GM19035 (cell line): ENCODE results near the gene RGS12.
"Not testable (repeated sequence)": the region's sequence is repeated elsewhere in the genome, so short reads cannot be mapped to it uniquely, and the experiment has no call there.

Experiments
- ATAC-seq: cut with Tn5 transposase; IDR thresholded peaks from one replicate; pipeline ENCODE4 v1.9.1; 2021; ENCODE audit not compliant: unreplicated experiment

RGS12 gene

DNA sequence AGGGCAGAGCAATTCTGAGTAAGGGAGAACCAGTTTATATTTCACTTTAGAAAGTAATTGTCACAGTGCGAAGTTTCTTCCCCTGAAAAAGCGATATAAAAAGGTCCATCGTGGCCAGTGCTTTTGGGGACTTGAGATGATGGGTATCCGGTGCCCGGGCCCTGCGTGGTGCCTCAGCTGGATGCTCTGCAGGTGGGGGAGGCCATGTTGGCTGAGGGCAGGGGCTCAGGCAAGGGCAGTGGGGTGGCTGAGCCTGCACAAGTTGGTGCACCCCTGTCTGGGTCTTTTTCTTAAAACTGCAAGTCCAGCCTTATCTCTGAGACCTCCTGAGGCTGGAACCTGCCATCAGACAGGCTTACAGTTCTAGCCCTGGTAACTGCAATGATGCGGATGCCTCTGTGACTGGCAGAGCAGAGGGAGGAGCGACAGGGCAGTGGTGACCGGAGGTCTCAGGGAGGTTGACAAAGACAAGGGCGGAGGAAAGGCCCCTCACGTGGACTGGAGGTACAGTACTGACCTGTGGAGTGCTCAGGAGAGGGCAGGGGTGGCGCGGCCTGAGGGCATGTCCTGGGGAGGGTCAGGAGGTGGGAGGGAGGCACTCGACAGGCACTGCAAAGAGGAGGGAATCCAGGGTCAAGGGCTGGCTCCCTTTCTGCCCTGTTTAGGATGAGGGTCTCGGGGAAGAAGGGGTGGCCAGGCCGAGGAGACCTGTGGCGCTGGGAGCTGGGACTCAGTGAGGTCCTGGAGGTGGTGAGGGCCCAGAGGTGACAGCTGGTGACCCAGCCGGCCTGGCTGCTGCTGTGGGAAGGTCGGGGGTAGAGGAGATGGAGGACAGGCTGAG, 1.8 kb downstream of the RGS12 start:
- ATAC-seq: no peak

GRCh38 chr4:3295837-3296624, 3.2 kb downstream of the RGS12 start:
- ATAC-seq: no peak

- no peak for ATAC-seq
These were observed 3.8 kb downstream of the RGS12 start for GRCh38 chr4:3296651-3297050.

- no peak for ATAC-seq
These were observed 4.4 kb downstream of the RGS12 start for GRCh38 chr4:3297066-3297859.

- no peak for ATAC-seq
These were observed 6.5 kb downstream of the RGS12 start for GRCh38 chr4:3299122-3299975.

GRCh38 chr4:3299976-3300671, 7.3 kb downstream of the RGS12 start:
- no peak for ATAC-seq

DNA sequence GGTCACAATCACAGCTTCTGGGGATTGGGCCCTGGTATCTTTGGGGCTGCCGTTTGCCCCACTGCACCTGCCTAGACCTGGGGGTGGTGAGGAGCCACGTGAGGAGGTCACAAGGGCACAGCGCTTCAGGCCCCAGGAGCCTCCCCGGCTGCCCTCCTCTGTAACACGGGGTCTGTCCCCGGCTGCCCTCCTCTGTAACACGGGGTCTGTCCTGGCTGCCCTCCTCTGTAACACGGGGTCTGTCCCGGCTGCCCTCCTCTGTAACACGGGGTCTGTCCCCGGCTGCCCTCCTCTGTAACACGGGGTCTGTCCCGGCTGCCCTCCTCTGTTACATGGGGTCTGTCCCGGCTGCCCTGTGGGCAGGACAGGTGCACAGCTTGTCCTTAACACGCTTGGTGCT, 8.1 kb downstream of the RGS12 start:
- not testable (repeated sequence) for ATAC-seq

DNA sequence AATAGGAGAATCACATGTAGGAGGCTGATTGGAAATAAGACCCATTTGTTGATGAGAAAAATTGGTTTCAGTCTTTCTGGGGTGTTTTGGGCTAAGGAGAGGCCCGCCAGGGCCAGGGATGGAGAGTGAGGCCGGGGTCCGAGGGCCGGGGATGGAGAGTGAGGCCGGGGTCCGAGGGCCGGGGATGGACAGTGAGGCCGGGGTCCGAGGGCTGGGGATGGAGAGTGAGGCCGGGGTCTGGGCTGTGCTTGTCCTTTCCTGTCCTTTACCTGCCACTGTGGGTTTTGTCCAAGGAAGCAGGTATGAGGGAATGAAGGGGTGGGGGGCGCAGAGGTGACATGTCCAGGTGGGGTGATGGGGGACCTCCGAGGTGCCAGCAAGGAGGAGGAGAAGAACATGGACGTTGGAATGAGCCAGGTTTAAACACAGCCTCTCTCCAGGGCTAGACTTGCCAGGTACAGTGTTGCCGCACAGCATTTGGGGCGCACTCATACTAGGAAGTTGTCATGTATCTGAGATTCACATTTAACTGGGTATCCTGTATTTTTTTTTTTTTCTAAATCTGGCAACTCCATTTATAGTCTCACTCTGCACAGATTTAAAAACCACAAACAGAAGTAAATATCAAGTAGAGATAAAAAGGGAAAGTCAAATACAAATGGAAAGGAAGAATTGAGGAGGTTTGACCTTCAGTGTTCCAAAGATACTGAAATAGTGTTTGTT, 8.8 kb downstream of the RGS12 start:
- no peak for ATAC-seq

DNA sequence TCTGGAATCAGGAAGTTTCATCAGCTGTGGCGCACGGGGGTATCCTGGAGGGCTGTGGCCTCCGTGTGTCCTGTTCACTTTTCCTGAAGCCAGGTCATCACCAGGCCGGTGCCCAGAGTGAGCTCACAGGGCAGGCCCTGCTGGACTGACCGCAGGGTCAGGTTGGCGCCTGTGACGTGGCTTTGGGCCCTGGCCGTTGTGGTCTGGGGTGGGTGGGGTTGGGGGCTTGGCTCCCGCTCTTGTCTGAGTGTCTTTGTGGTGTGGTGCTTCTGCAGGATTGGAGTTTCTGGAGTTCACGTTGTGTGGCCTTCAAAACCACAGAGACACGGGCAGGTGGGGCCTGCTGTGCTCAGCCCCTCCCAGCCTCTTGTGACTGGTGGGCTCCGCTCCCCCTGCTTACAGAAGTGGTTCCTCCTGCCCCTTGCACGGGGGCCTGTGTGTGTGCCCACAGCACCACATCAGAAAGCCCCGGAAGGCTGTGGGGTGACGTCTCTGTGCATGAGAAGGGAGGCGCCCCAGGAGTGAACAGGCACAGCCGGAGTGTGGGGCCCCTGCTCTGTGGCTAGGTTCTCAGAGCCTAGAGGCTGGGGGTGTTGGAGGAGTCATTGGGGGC, 9.5 kb downstream of the RGS12 start:
- ATAC-seq: no peak

GRCh38 chr4:3302786-3303564, 10.2 kb downstream of the RGS12 start:
- no peak for ATAC-seq

GRCh38 chr4:3303565-3303824, 10.7 kb downstream of the RGS12 start:
- ATAC-seq: no peak

DNA sequence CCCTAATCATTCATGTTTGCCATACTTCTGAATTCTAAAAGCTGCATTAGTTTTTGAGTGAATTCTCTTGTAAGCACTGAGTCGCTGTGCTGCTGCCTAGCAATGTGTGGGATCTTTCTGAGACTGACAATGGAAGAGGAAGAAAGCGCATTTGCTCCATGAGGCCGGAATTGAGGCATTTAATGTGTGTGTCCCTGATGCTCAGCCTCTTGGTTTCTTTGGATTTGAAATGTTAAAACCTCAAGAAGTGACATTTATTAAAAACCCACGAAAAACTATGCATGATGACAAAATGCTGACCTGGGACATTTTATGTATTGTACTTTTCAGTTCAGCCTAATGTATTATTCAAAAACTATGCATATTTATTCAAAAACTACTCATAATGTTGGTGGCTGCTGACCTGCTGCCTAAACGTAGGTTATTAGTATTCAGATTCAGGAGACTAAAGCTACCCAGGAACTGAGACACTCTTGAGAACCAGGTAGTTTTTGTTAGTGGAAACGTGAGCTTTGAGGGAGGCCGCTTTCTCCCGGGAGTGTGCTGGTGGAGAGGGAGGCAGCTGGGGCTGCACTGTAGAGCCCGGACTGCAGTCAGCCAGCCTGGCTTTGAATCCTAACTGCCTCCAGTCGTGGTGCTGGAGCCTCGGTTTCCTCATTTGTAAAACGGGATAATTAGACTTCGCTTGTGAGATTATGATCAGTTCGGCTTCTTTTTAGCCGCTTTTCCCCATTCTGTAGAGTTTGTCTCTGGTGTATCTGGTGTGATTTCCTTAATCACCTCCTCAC, 11.3 kb downstream of the RGS12 start:
- ATAC-seq: no peak

- no peak for ATAC-seq
These were observed 12.2 kb downstream of the RGS12 start for GRCh38 chr4:3304831-3305609.

GRCh38 chr4:3305610-3306371, 13.0 kb downstream of the RGS12 start:
- ATAC-seq: no peak

- no peak for ATAC-seq
These were observed 13.6 kb downstream of the RGS12 start for GRCh38 chr4:3306450-3306849.

DNA sequence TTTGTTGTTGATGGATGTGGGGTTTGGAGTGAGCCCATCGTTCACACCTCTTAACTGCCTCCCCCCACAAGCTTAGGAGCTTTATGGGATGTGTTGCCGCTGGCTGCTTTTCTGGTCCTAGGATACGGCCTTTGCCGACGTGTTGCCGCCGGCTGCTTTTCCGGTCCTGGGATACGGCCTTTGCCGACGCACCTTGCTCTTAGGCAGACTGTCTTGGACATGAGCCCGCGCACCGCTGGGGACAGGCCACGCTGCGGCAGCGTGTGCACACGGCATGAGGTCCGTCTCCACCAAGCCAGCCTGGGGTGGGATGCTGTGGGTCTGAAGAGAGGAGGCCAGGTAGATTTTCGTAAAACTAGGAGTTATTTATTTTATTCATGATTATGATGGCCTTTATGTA, 14.2 kb downstream of the RGS12 start:
- ATAC-seq: no peak
